Muscle of leg (tissue), 11 donors: ENCODE results near the gene YTHDF1. TPM values are rescaled to one million over a fixed set of nuclear protein-coding genes. Genes with fewer than 3 reads are reported as not detected.

Source experiments
- DNase-seq: peaks from one replicate; pipeline ENCODE4 v3.0.0; 2013
- H3K27ac ChIP-seq: one replicate; pipeline ENCODE4 v1.5.1; 2013; ENCODE audit warnings: mild to moderate bottlenecking, low read length, control low read depth
- H3K27me3 ChIP-seq: one replicate; pipeline ENCODE4 v1.6.1; 2013; ENCODE audit warnings: low read length; ENCODE audit not compliant: control insufficient read depth, insufficient read depth
- H3K36me3 ChIP-seq: one replicate; pipeline ENCODE4 v1.6.1; 2013; ENCODE audit warnings: low read length; ENCODE audit not compliant: control insufficient read depth, insufficient read depth
- H3K4me1 ChIP-seq: one replicate; pipeline ENCODE4 v1.6.1; 2013; ENCODE audit warnings: low read length; ENCODE audit not compliant: control insufficient read depth, insufficient read depth
- H3K4me3 ChIP-seq: one replicate; pipeline ENCODE4 v1.5.1; 2013; ENCODE audit warnings: low read length, control low read depth
- H3K9me3 ChIP-seq: replicated peaks from 2 replicates; pipeline ENCODE4 v1.6.1; 2013; ENCODE audit warnings: low read depth, low read length; ENCODE audit not compliant: control insufficient read depth
- WGBS: methylation state at CpG from one replicate; pipeline ENCODE4 v1.1.5; 2013; ENCODE audit warnings: missing lambda C conversion rate; ENCODE audit not compliant: insufficient coverage; 5-methylcytosine and 5-hydroxymethylcytosine counted together
- polyA plus RNA-seq, 8 donors: library from polyadenylated mRNA; unstranded; fragments of 120-200 nt; gene quantifications; one replicate each; pipeline versions ENCODE4 v1.2.1 to v1.2.3, GENCODE V29; 2013; ENCODE audit warnings: inconsistent platforms in 1 of 8, low replicate concordance in 1 of 8; ENCODE audit not compliant: insufficient read length in 8 of 8, insufficient read depth in 1 of 8
- total RNA-seq: library from RNA; stranded (reverse); fragments of 120-200 nt; gene quantifications from one replicate; pipeline ENCODE4 v1.2.4, GENCODE V29; 2013

Gene YTHDF1
- total and polyA plus RNA-seq, 9 donors, result 16.8 to 34.7 (median 28.4) TPM

DNA sequence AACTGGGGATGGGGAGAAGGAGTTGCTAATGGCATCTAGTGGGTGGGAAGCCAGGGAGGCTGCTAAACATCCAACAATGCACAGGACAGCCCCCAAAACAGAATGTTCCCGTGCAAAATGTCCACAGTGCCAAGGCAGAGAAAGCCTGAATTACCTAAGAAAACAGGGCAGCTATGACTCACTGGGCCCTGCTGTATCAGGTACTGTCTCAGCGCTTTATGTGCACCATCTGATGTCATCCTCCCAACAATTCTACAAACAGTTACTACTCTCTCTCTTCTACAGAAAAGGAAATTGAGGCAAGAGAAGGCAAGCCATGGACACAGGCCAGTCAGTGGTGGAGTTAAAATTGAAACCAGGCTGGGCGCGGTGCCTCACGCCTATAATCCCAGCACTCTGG, 3.1 kb downstream of the YTHDF1 start:
- peaks cover 17% of the 10 kb centered on the region for H3K4me1 ChIP-seq
- no peak overlapping the region for H3K27ac ChIP-seq
- DNase-seq, result no peak
- H3K9me3 ChIP-seq, result no peaks in the 10 kb centered on the region
- peaks cover 54% of the 10 kb centered on the region for H3K36me3 ChIP-seq
- H3K27me3 ChIP-seq, result no peaks in the 10 kb centered on the region
- H3K4me3 ChIP-seq, result no peak overlapping the region
- 85% methylated on average over 3 of the region's 5 CpGs for WGBS

DNA sequence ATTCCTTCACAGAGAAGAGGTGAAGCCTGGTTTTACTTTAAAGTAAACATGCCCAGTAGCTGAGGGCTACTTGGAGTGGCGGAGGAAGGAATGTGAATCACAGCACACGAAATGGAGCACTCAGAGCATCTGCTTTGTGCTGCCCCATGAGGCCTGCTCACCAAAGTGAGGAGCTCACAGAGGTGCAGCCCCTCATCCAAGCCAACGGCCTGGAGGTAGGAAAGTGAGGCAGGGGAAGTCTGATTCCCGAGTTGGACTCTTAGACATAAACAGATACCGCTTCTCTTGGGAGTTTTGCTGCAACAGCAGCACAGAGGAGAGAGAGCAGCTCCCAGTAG, 3.6 kb downstream of the YTHDF1 start:
- 57% methylated on average over 2 of the region's 5 CpGs for WGBS
- Histone ChIP-seq H3K27me3 (no peaks in the 10 kb centered on the region), H3K4me3 (no peak overlapping the region), H3K4me1 (peaks cover 17% of the 10 kb centered on the region), H3K36me3 (peaks cover 58% of the 10 kb centered on the region), H3K9me3 (no peaks in the 10 kb centered on the region), H3K27ac (no peak overlapping the region)
- no peak for DNase-seq

DNA sequence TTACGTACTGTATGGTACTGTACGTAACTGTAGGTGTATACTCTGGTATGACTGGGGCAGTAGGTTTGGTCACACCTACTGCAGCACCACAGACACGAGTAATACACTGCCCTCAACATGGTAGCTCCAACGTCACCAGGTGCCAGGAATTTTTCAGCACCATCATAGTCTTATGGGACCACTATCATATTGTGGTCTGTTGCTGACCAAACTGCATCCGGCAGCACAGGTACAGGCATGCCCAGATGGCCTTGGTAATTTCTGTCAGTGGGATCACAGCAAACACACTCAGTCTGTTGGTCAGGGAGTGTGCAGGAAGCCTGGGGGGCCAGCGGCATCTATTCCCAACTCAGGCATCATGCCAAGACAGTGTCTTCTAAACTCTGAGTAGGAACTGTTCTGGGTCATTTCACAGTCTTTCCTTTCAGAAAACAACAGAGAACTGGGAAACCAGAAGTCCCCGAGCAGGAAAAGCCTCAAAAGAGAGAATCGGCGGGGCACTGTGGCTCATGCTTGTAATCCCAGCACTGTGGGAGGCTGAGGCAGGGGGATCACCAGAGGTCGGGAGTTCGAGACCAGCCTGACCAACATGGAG, 5.8 kb downstream of the YTHDF1 start:
- no peaks in the 10 kb centered on the region for H3K9me3 ChIP-seq
- H3K4me3 ChIP-seq, result no peak overlapping the region
- H3K27me3 ChIP-seq, result no peaks in the 10 kb centered on the region
- no peak overlapping the region for H3K27ac ChIP-seq
- H3K36me3 ChIP-seq, result peaks cover 77% of the 10 kb centered on the region
- DNase-seq, result no peak
- 72% methylated on average over 6 of the region's 11 CpGs for WGBS
- H3K4me1 ChIP-seq, result peaks cover 7% of the 10 kb centered on the region

DNA sequence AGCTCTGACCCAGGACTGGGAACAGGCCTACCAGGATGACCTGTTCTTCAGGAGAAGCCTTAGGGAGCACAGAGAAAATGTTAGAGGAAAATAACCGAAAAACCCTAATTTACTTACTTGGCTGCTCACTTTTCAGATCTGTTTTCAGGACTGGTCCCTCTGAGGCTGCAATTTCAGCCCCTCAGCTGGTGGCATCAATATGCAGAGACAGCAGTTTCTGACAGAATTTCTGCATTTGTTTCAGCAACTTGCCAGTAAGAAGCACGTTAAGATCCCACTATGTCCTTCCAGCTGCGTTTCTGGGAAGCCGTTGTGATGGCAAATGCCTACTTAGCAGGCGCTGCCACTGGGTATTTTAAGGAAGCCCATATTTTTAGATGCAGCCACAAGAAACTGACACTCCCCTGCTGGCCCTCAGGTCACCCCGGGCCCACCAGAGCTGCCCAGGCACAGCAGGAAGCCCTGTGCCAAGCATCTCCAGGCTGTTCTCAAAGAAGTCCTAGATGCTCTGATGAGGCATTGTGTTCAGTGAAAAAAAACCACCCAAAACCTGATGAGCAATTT, 7.5 kb downstream of the YTHDF1 start:
- DNase-seq, result peak; percentile 59
- Histone ChIP-seq H3K36me3 (peaks cover 85% of the 10 kb centered on the region), H3K27ac (no peak overlapping the region), H3K4me3 (no peak overlapping the region), H3K27me3 (no peaks in the 10 kb centered on the region), H3K4me1 (no peaks in the 10 kb centered on the region), H3K9me3 (no peaks in the 10 kb centered on the region)
- WGBS, result 79% methylated on average over 6 of the region's 6 CpGs

DNA sequence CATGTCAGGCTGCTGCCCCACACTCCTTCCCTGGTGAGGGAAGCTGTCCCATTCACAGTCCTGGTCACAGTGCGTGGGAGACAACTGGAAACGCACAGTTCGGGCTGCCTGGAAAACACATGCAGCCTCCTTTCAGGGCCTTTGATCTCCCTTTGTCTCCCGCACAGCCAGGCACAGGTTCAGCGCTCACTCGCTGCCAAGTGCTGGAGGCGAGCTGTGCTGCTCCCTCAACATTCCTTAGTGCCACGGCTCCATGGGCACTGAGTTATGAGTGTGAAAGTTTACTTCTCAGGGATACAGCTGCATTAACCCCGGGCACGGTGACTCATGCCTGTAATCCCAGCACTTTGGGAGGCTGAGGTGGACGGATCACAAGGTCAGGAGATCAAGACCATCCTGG, 9.1 kb downstream of the YTHDF1 start:
- WGBS, result 87% methylated on average over 6 of the region's 11 CpGs
- no peaks in the 10 kb centered on the region for H3K4me1 ChIP-seq
- H3K4me3 ChIP-seq, result no peak overlapping the region
- DNase-seq, result no peak
- H3K9me3 ChIP-seq, result no peaks in the 10 kb centered on the region
- H3K36me3 ChIP-seq, result peaks cover 85% of the 10 kb centered on the region
- no peaks in the 10 kb centered on the region for H3K27me3 ChIP-seq
- H3K27ac ChIP-seq, result no peak overlapping the region

DNA sequence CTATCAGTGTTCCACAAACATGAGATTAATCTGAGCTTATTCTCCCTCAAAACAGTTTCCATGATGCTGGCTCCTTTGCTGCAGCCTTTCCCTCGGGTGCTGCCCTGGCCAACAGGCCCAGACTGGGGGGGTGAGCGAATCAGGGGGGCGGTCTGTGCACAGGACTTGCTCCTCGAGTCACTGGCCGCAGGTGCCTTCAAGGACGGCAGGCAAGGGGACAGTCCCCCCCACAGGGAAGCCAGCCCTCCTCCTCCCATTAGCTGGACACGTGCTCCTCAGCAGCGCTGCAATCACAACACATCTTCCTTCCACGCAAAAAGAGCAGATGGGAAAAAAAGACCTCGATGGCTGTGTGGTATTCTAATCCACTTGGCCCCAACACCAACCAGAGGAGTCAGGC, 10.0 kb downstream of the YTHDF1 start:
- 69% methylated on average over 3 of the region's 10 CpGs for WGBS
- Histone ChIP-seq H3K27ac (no peak overlapping the region), H3K4me1 (no peaks in the 10 kb centered on the region), H3K27me3 (no peaks in the 10 kb centered on the region), H3K36me3 (peaks cover 82% of the 10 kb centered on the region), H3K4me3 (no peak overlapping the region), H3K9me3 (no peaks in the 10 kb centered on the region)
- no peak for DNase-seq

DNA sequence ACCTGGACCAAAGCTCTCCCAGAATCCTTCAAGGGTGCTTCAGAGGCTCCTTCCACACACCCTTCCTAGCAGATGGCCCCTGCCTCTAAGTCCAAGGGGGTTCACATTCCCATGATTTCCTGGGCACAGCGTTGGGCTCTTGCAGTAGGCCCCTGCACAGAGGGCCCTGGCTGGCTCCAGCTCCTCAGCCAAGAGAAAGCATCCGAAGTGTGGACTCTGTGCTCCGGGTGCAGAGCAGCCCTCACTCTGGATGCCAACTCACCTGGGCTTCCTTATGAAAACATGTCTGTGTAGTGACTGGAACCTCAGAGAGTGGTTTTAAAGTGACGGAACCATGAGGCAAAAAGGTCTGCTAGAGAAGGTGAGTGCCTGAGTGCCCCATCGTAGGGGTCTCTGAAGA, 11.6 kb downstream of the YTHDF1 start:
- Histone ChIP-seq H3K27ac (no peak overlapping the region), H3K36me3 (peaks cover 74% of the 10 kb centered on the region), H3K9me3 (no peaks in the 10 kb centered on the region), H3K4me1 (no peaks in the 10 kb centered on the region), H3K27me3 (no peaks in the 10 kb centered on the region), H3K4me3 (no peak overlapping the region)
- DNase-seq, result no peak
- 91% methylated on average over 5 of the region's 5 CpGs for WGBS

DNA sequence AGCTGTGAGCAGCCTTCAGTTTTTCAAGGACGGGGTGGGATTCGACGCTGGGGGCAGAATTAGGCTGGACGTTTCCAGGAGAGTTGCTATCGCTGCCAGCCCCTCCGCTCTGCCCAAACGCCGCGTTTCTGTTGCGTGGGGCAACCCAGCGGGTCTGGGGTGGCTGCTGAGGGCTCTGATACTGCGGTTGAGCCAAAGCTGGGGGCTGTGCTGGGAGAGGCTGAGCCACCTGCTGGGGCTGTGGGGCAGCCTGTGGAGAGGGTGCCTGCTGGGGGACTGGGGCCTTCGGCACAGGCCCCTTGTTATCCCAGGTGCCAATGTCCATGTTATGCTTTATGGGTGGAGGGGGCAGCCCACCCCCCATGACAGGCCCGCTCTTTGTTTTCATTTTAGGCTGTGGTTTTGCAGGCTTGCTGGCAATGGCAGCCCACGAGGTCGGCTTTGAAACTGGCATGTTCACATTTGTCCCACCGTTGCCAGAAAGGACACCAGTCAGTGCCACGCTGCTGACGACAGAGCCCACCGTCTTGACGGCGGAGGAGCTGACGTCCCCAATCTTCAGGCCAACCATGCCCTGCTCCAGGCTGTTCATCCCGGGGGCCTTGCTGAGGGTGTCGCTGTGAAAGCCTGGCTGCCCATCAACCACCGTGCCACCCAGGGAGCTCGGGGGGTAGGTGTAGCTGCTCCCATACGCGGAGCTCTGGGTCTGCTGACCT, 13.0 kb downstream of the YTHDF1 start:
- H3K9me3 ChIP-seq, result no peaks in the 10 kb centered on the region
- H3K4me1 ChIP-seq, result no peaks in the 10 kb centered on the region
- H3K27ac ChIP-seq, result no peak overlapping the region
- no peak overlapping the region for H3K4me3 ChIP-seq
- H3K27me3 ChIP-seq, result no peaks in the 10 kb centered on the region
- DNase-seq, result no peak
- 96% methylated on average over 28 of the region's 29 CpGs for WGBS
- H3K36me3 ChIP-seq, result peaks cover 74% of the 10 kb centered on the region

DNA sequence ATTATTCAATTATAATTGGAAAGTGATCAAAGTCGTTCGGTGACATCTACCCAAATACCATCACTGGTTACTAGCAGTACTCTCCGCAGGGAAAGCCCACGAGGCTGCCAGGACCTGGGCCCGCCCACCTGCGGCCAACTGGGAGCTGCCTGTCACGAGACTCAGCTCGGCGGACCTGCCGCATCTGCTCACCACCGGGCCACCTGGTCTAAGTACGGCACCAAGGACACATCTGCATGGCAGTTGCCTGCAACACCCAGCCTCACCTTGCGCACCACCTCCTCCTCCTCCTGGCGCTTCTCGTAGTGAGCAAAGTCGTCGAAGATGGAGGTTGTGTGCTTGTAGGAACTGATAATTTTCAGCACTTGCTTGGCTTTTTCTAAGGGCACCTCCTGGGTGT, 13.9 kb downstream of the YTHDF1 start:
- H3K9me3 ChIP-seq, result no peaks in the 10 kb centered on the region
- H3K4me3 ChIP-seq, result no peak overlapping the region
- no peak overlapping the region for H3K27ac ChIP-seq
- H3K4me1 ChIP-seq, result peaks cover 5% of the 10 kb centered on the region
- peaks cover 75% of the 10 kb centered on the region for H3K36me3 ChIP-seq
- WGBS, result 83% methylated on average over 12 of the region's 17 CpGs
- DNase-seq, result no peak
- H3K27me3 ChIP-seq, result no peaks in the 10 kb centered on the region

DNA sequence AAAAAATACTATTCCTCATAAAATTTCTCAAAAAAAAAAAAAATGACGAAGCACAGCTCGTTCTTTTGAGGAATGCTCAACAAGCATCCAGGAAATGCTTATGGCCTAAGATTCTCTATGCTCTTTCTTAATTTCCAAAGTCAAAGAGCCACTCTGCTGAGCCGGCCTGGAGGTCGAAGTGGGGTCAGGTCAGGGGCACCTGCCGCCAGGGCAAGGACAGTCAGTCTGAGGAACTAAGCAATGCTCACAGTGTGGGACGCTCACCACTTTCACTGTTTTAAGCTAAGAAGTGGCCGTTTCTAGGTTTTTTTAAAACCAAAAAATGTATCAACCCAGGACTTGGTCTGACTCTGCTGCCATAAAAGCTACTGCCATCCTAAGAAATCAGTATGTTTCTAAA, 17.3 kb downstream of the YTHDF1 start:
- H3K4me3 ChIP-seq, result no peak overlapping the region
- WGBS, result 78% methylated on average over 5 of the region's 7 CpGs
- no peak overlapping the region for H3K27ac ChIP-seq
- no peak for DNase-seq
- H3K4me1 ChIP-seq, result peaks cover 9% of the 10 kb centered on the region
- H3K36me3 ChIP-seq, result peaks cover 57% of the 10 kb centered on the region
- no peaks in the 10 kb centered on the region for H3K9me3 ChIP-seq
- H3K27me3 ChIP-seq, result no peaks in the 10 kb centered on the region
